NCI-H345 (cell line): Measurements from ENCODE around the gene CLPTM1L.
A peak's percentile ranks its signal among the peaks of the same experiment; 100 is the strongest.
"Not testable (repeated sequence)": the region's sequence is repeated elsewhere in the genome, so short reads cannot be mapped to it uniquely, and the experiment has no call there.

ENCODE experiments used
- DNase-seq: peaks from one replicate; lab custom pipeline; 2025; lab: John Stamatoyannopoulos, UW

Gene CLPTM1L

DNA sequence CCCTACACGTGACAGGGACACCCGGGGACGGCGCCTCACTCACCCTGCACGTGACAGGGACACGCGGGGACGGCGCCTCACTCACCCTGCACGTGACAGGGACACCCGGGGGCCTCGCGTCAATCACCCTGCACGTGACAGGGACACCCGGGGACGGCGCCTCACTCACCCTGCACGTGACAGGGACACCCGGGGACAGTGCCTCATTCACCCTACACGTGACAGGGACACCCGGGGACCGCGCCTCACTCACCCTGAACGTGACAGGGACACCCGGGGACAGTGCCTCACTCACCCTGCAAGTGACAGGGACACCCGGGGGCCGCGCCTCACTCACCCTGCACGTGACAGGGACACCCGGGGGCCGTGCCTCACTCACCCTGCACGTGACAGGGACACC is 55.3 kb downstream of the CLPTM1L start:
- DNase-seq, result not testable (repeated sequence)

DNA sequence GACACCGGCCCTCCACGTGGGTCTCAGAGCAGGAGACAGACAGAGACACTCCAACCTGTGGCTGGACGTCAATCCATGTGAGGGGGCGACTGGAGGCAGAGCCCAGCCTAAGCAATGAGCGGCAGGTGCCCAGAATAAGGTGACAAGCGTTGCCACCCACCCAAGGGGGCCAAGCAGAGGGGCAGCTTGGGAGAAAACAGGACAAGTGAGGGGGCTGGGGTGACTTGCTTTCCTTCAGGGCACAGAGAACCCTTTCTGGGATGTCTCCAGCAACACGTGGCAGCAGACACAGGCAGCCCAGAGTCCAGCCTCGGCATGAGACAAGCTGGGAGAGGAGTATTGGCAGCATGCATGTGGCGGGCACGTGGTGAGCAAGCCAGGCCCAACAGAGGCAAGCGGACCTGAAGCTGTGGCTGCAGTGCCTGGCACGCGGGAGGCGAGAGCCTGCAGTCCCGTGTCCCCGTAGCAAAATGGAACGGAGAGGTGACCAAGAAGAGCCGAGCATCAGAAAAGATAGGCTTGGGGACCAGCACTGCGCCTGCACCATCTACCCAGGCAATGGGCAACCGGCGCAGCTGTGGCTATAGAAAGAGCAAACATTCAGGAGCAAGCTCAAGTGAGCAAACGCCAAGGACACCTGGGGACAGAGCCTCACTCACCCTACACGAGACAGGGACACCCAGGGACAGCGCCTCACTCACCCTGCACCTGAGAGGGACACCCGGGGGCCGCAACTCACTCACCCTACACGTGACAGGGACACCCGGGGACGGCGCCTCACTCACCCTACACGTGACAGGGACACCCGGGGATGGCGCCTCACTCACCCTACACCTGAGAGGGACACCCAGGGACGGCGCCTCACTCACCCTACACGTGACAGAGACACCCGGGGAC is 56.2 kb downstream of the CLPTM1L start:
- DNase-seq, result no peak

DNA sequence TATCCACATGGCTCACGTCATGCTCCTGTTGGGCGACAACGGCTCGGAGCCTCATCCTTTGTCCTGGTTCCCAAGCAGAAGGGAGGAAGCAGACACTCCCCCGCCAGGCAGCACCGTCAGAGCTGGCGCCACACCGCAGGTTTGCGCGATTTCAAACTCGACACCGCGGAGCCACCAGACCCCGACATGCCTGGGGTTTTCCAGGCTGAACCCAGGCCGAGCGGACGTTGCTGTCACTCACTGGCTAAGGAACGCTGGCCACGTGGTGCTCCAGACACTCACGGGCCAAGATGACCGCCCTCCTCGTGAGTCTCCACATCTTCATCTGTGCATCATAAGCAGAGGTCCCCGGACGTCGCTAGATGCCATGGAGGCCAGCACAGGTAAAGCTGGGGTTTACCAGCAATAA is 59.0 kb downstream of the CLPTM1L start:
- DNase-seq, result no peak

DNA sequence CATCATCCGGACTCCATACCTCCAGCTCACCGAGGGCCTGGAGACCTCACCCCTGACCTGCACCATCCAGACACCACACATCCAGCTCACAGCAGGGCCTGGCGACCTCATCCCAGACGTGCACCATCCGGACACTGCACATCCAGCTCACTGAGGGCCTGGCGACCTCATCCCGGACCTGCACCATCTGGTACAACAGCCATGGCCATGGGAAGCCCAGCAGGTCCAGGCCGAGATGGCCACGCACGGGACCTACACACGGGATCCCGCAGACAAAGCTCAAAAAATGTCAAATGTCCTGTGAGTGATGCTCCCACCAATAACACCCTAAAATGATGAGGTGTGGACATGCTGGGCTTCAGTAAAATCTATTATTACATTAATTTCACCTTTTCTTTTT is 59.8 kb downstream of the CLPTM1L start:
- DNase-seq, result no peak

DNA sequence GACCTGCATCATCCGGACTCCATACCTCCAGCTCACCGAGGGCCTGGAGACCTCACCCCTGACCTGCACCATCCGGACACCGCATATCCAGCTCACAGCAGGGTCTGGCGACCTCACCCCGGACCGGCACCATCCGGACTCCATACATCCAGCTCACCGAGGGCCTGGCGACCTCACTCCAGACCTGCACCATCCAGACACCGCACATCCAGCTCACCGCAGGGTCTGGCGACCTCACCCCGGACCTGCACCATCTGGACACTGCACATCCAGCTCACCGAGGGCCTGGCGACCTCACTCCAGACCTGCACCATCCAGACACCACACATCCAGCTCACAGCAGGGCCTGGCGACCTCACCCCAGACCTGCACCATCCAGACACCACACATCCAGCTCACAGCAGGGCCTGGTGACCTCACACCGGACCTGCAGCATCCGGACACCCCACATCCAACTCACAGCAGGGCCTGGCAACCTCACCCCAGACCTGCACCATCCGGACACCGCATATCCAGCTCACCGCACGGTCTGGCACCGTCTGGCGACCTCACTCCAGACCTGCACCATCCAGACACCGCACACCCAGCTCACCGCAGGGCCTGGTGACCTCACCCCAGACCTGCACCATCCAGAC is 60.4 kb downstream of the CLPTM1L start:
- not testable (repeated sequence) for DNase-seq

DNA sequence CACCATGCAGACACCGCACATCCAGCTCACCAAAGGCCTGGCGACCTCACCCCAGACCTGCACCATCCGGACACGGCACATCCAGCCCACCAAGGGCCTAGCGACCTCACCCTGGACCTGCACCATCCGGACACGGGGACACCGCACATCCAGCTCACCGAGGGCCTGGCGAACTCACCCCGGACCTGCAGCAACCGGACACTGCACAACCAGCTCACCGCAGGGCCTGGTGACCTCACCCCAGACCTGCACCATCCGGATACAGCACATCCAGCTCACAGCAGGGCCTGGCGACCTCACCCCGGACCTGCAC is 61.2 kb downstream of the CLPTM1L start:
- not testable (repeated sequence) for DNase-seq

DNA sequence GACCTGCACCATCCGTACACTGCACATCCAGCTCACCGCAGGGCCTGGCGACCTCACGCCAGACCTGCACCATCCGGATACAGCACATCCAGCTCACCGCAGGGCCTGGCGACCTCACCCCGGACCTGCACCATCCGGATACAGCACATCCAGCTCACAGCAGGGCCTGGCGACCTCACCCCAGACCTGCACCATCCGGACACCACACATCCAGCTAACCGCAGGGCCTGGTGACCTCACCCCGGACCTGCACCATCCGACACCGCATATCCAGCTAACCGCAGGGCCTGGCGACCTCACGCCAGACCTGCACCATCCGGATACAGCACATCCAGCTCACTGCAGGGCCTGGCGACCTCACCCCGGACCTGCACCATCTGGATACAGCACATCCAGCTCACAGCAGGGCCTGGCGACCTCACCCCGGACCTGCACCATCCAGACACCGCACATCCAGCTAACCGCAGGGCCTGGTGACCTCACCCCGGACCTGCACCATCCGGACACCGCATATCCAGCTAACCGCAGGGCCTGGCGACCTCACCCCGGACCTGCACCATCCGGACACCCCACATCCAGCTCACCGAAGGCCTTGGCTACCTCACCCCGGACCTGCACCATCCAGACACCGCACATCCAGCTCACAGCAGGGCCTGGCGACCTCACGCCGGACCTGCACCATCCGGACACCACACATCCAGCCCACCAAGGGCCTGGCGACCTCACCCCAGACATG is 61.7 kb downstream of the CLPTM1L start:
- not testable (repeated sequence) for DNase-seq

DNA sequence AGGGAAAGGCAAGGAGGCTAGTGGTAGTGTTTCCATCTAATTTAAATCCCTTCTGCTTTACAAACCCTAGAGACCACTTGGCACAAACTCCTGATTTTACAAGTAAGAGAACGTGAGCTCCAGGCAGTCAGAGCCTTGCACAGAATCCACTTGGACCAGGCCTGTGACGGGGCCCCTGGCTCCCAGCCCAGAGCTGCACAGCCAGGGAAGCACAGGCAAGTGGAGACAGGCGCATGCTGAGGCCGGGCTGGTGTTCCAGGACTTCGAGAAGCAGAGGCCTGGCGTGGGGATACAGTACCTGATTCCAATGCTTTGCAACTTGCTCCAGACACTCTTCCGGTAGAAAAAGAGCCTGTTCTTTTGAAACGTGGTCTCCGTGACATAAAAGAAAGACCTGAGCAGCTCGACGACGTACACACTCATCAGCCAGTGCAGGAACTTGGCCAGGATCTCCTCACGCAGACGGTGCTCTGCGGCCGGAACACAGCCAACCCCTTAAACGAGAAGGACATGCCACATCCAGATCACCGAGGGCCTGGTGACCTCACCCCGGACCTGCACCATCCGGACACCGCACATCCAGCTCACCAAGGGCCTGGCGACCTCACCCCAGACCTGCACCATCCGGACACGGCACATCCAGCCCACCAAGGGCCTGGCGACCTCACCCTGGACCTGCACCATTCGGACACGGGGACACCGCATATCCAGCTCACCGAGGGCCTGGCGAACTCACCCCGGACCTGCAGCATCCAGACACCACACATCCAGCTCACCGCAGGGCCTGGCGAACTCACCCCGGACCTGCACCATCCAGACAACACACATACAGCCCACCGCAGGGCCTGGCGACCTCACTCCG is 62.5 kb downstream of the CLPTM1L start:
- peak; percentile 14 for DNase-seq

DNA sequence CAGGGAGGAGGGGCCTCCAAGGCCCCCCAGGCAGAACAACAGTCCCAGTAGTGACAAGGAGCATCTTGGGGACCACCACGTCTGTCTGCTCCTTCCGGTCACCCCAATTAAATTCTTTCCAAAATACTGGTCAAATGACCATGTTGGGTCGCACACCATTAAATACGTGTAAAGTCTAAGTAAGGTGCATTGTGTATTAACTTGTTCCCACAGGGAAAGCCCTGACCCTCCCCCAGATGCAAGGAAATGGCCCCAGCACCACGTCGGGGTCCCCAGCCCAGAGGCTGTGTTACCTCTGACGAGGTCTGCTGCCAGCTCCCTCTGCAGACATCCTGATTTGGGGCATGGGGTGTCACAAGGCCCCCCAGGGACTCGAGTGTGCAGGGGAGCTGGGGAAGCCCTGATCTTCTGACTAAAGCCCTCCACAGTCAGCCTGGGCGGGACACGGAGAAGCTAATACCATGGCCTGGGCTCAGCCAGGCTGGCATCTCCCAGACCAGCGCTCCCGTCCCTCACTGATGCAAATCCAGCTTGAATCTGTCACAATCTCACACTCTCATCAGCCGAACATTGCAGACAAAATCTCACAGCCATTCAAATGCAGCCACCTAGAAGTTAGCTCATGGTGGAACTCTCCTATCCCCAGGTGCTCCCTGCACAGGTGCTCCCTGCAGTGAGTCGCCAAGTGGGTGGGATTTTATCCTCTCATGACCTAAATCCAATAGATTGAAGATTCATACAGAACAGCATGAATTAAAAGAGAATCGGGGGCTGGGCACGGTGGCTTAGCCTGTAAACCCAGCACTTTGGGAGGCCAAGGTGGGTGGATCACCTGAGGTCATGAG is 63.6 kb downstream of the CLPTM1L start:
- DNase-seq, result no peak

DNA sequence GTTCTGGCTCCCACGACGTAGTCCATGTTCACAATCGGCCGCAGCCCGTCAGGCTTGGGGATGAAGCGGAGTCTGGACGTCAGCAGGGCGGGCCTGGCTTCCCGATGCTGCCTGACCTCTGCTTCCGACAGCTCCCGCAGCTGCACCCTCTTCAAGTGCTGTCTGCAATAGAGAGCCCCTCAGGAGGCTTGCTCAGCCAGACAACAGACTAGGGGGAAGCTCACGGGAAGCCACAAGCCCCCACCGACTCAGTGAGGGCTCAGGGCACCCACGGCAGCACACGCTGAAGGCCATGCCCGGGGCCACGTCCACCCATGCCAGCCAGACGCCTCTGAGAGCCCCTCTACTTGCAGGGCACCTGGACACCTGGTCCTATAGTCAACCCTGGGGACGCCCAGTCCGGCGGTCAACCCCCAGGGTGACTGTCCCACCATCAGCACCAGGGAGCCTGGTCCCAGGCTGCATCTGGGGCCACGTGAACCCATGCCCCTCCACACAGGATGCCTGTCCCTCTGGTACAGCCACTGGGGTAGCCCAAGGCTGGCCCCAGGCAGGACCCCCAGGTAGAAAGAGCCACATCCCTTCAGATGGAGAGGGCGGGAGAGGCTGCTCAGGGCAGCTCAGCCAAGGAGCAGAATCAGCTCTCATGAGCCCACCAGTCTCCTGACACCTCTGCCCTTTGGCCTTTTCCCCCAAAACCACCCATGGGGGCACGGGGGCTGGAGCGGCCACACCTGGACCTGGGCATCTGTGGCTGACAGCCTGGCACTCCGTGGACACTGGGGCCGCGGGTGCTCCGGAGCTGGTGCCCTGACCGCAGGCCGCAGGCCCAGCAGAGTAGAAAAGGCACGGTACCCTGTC is 64.5 kb downstream of the CLPTM1L start:
- no peak for DNase-seq

DNA sequence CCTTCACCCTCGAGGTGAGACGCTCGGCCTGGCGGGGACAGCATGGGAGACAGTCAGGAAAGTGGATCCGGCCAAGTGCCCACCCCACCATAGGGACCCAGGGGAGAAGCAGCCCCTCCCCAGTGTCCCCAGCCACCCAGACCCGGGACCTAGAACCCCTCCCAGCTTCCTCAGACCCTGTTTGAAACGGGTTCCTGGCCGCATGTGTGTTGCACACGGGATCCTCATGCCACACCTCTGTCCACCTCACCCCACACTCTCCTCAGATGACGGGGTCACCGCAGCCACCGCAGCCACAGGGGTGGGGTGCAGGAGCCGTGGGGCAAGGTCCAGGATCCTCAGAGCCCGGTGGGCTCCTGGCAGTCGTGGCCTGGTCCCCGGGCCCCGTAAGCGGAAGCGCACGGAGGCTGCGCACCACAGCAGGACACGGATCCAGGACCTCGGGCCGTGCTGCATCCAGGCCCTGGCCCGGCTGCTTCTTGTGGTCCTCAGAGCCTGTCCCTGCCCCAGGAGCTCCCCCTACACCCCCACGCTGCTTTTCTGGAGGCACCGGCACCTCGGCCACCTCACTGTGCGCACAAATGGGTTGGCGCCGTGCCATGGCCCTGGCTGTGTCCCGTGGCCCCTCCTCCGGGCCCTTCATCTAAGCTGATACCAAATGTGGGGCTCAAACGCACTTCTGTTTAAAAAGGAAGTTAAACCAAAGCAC is 65.3 kb downstream of the CLPTM1L start:
- DNase-seq, result no peak

DNA sequence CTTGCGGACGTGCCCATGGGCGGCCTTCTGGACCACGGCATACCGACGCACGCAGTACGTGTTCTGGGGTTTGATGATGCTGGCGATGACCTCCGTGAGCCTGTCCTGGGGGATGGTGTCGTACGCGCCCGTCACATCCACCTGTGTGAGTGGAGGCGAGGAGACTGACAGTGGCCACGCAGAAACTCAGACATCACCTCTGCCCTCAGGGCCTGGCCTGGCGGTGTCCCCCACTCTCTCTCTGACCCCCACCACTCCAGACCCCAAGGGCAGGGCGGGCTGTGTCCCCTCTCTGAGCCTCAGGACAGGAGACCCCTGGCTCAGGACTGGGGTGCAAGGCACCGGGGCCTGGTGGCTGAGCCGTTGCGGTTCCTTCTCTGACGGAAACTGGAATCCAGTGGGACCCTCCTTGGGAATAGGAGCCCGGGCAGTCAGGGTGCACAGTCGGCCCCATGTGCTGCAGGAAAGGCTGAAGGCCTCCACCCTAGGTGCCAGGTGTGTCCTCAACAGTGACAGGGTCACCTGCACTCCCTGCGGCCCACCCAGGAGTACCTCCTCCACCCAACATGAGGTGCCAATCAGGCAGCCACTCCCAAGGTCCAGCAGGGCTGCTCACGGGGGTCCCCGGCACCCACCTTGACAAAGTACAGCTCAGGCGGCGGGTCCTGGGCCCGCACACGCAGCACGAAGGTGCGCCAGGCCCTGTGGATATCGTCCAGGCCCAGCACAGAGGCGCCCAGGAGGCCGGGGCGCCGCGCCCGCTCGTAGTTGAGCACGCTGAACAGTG is 66.0 kb downstream of the CLPTM1L start:
- no peak for DNase-seq

DNA sequence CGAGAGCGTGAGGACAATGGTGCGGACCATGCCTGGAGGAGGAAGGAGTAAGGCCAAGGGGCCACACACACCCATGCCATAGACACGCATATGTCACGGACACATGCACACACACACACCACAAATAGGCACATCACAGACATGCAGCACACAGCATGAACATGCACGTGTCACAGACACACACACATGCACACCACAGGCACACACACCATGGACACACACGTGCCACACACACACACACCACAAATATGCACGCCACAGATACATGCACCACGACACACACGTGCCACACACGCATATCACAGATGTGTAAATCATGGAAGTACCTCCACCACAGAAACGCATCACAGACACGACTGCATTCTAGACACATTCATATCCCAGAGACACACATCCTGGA is 66.7 kb downstream of the CLPTM1L start:
- no peak for DNase-seq

DNA sequence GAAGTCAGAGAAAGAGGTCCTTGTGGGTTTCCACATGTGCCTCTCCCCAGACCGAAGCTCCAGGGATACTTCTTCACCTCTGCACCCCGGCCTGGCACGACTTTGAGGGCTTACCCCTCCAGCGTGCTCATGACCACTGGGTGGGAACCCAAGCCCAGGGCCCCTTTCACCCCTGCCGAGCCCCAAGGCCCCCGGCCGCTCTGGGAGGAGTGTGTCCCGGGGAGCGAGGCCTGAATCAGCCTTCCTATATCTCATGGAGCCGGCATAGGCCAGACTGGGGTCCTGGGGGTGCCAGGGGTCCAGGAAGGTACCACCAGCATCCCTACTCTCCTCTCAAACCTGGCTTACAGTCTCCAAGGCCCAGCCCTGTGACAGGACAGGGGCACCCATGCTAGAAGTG is 67.1 kb downstream of the CLPTM1L start:
- DNase-seq, result no peak

DNA sequence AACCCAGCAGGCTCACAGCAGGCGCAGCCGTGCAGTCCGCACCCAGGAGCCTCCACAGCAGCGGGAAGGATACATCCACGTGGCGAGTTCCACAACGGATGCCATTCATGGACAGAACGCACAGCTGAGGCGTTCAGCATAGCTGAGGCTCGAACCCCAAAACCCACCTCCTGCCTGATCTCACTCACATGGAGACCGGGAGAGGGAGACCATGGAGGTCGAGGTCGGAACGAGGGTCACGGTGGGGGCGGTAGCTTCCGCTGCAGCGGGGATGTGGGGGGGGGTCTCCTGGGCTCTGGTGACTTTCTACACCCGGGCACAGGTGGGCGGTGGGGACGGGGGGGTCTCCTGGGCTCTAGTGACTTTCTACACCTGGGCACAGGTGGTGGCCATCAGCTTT is 67.6 kb downstream of the CLPTM1L start:
- DNase-seq, result no peak

DNA sequence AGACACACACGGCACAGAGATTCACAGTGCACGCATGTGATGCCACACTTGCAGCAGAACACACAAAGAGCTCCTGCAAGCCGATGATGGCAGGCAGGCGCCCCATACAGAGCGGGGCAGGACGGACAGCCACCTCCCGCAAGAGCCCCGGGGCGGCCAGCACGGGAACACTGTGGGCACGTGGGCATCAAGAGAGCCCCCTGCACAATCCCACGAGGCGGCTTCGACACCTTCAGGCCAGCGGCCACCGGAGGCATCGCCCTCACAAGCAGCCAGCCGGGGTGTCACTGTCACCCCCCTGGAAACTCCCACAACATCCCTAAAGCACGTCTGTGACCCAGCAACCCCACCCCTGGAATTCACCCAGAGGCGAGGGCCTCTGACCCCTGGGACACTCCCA is 68.0 kb downstream of the CLPTM1L start:
- DNase-seq, result no peak

DNA sequence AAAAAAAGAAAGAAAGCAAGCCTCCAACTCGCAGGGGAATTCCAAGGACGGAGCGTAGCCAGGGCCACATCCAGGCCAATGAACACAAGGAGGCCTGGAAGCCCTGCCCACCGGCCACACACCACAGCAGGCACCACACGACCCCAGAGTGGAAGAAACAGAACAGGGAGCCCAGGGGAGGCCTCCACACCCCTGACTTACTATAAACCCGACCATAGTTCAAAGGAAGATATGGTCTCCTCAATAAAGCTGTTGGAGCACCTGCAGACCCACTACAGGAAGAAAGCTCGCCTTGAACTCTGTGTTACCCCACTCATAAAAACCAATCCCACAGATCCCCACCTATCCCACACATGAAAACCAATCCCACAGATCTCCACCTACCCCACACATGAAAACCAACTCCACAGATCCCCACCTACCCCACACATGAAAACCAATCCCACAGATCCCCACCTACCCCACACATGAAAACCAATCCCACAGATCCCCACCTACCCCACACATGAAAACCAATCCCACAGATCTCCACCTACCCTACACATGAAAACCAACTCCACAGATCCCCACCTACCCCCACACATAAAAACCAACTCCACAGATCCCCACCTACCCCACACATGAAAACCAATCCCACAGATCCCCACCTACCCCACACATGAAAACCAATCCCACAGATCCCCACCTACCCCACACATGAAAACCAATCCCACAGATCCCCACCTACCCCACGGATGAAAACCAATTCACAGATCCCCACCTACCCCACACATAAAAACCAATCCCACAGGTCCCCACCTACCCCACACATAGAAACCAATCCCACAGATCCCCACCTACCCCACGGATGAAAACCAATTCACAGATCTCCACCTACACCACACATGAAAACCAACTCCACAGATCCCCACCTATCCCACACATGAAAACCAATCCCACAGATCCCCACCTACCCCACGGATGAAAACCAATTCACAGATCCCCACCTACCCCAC is 69.2 kb downstream of the CLPTM1L start:
- DNase-seq, result not testable (repeated sequence)
